Measurements from ENCODE around the gene RIPPLY1. TPM values are rescaled to one million over a fixed set of nuclear protein-coding genes. Genes with fewer than 3 reads are reported as not detected.

Gene RIPPLY1
- total RNA-seq, 1 donor from 2014 or later: not detected

GRCh38 chrX:106933538-106933961, 30.4 kb upstream of the RIPPLY1 start:
- TF ChIP-seq CTCF (IDR thresholded peaks at IDR 0.05): no peak
- no peaks in the 10 kb centered on the region for H3K36me3 ChIP-seq
- DNase-seq (ENCODE audit: low spot score in 2 of 2): no peak
- H3K9me3 ChIP-seq: no peaks in the 10 kb centered on the region
- no peak overlapping the region for H3K27ac ChIP-seq
- no peaks in the 10 kb centered on the region for H3K27me3 ChIP-seq
- H3K4me3 ChIP-seq: no peak overlapping the region
- intact Hi-C loops (cut with DNase I): no loop called here
- H3K4me1 ChIP-seq: no peaks in the 10 kb centered on the region

GRCh38 chrX:106932960-106933537, 29.9 kb upstream of the RIPPLY1 start:
- Histone ChIP-seq H3K4me1 (no peaks in the 10 kb centered on the region), H3K9me3 (no peaks in the 10 kb centered on the region), H3K4me3 (no peak overlapping the region), H3K27me3 (no peaks in the 10 kb centered on the region), H3K36me3 (no peaks in the 10 kb centered on the region), H3K27ac (no peak overlapping the region)
- intact Hi-C loops (cut with DNase I): no loop called here
- DNase-seq (ENCODE audit: low spot score in 2 of 2): no peak
- no peak for TF ChIP-seq CTCF (IDR thresholded peaks at IDR 0.05)

- TF ChIP-seq CTCF (IDR thresholded peaks at IDR 0.05): no peak
- Histone ChIP-seq H3K4me1 (no peaks in the 10 kb centered on the region), H3K9me3 (no peaks in the 10 kb centered on the region), H3K36me3 (no peaks in the 10 kb centered on the region), H3K4me3 (no peak overlapping the region), H3K27ac (no peak overlapping the region), H3K27me3 (no peaks in the 10 kb centered on the region)
- no peak for DNase-seq (ENCODE audit: low spot score in 2 of 2)
- intact Hi-C loops (cut with DNase I): no loop called here
These were observed 29.4 kb upstream of the RIPPLY1 start for GRCh38 chrX:106932492-106932923.

- Histone ChIP-seq H3K9me3 (no peaks in the 10 kb centered on the region), H3K4me3 (no peak overlapping the region), H3K27me3 (no peaks in the 10 kb centered on the region), H3K27ac (no peak overlapping the region), H3K36me3 (no peaks in the 10 kb centered on the region), H3K4me1 (no peaks in the 10 kb centered on the region)
- intact Hi-C loops (cut with DNase I): no loop called here
- DNase-seq (ENCODE audit: low spot score in 2 of 2): no peak
- TF ChIP-seq CTCF (IDR thresholded peaks at IDR 0.05): no peak
These were observed 28.8 kb upstream of the RIPPLY1 start for GRCh38 chrX:106931831-106932491.

GRCh38 chrX:106928227-106928626, 25.1 kb upstream of the RIPPLY1 start:
- H3K36me3 ChIP-seq: no peaks in the 10 kb centered on the region
- no peak for TF ChIP-seq CTCF (IDR thresholded peaks at IDR 0.05)
- DNase-seq (ENCODE audit: low spot score in 2 of 2): no peak
- intact Hi-C loops (cut with DNase I): no loop called here
- no peaks in the 10 kb centered on the region for H3K4me1 ChIP-seq
- no peaks in the 10 kb centered on the region for H3K27me3 ChIP-seq
- no peak overlapping the region for H3K27ac ChIP-seq
- H3K9me3 ChIP-seq: no peaks in the 10 kb centered on the region
- H3K4me3 ChIP-seq: no peak overlapping the region
